ENCODE results near the gene BCLAF1.

Gene BCLAF1

GRCh38 chr6:136284909-136285308 is 4.7 kb downstream of the BCLAF1 start:
- in situ Hi-C loops (cut with MboI; ENCODE audit: low pct_unique_long_range_greater_than_20kb, low sequenced_read_pairs, unreplicated experiment): no loop called here
- no peak for DNase-seq (ENCODE audit: low spot score)
- TF ChIP-seq CTCF (IDR thresholded peaks at IDR 0.05; ENCODE audit: extremely low read depth, insufficient read depth, missing control alignments): no peak

- in situ Hi-C loops (cut with MboI; ENCODE audit: low pct_unique_long_range_greater_than_20kb, low sequenced_read_pairs, unreplicated experiment): no loop called here
- TF ChIP-seq CTCF (IDR thresholded peaks at IDR 0.05; ENCODE audit: extremely low read depth, insufficient read depth, missing control alignments): no peak
- DNase-seq (ENCODE audit: low spot score): no peak
Measured at GRCh38 chr6:136282906-136283305, 6.7 kb downstream of the BCLAF1 start.

DNA sequence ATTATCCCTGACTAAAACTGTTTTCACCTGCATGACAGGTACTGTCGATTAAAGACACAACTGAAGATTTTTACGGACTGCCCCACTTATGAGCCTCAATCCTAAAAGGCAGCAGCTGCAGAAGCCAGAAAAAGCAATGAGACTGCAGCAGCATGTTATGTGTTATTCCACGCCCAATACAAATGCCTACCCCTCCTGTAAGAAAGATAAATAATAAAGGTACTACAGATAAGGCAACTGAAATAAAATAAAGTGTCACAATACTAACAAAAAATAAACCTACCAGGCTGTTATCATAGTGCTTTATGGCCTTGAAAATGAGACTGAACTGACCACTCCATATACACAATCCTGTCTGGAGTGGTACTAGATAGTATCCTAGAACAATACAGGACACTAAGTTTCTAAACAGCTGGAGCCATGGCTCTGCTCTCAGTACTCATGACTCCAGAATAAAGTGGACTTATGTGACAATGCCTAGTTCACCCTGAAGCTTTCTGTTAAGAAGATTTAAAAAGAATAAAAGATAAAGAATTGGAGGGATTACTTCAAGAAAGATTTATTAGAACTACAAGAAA is 9.5 kb downstream of the BCLAF1 start:
- no peak for TF ChIP-seq CTCF (IDR thresholded peaks at IDR 0.05; ENCODE audit: extremely low read depth, insufficient read depth, missing control alignments)
- in situ Hi-C loops (cut with MboI; ENCODE audit: low pct_unique_long_range_greater_than_20kb, low sequenced_read_pairs, unreplicated experiment): no loop called here
- no peak for DNase-seq (ENCODE audit: low spot score)

GRCh38 chr6:136274062-136274461 is 15.6 kb downstream of the BCLAF1 start:
- no peak for DNase-seq (ENCODE audit: low spot score)
- TF ChIP-seq CTCF (IDR thresholded peaks at IDR 0.05; ENCODE audit: extremely low read depth, insufficient read depth, missing control alignments): no peak
- in situ Hi-C loops (cut with MboI; ENCODE audit: low pct_unique_long_range_greater_than_20kb, low sequenced_read_pairs, unreplicated experiment): no loop called here

- no peak for TF ChIP-seq CTCF (IDR thresholded peaks at IDR 0.05; ENCODE audit: extremely low read depth, insufficient read depth, missing control alignments)
- DNase-seq (ENCODE audit: low spot score): no peak
- in situ Hi-C loops (cut with MboI; ENCODE audit: low pct_unique_long_range_greater_than_20kb, low sequenced_read_pairs, unreplicated experiment): no loop called here
Measured at GRCh38 chr6:136265101-136265500, 24.5 kb downstream of the BCLAF1 start.

DNA sequence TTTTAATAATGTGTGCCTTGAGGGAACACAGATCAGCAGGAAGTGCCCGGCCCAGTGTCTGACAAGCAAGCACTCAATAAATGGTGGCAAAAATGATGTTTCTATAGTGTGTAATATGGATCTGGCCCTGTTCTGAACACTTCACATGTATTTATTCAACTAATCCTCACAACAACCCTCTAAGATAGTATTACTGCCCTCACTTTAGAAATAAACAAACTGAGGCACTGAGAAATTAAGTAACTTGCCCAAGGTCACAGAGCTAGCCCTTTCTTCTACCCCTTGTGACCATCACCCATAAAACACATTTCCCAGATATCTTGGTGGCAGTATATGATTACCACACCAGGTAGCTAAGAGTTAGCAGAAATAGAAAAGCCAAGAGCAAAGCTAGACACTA is 26.7 kb downstream of the BCLAF1 start:
- in situ Hi-C loops (cut with MboI; ENCODE audit: low pct_unique_long_range_greater_than_20kb, low sequenced_read_pairs, unreplicated experiment): no loop called here
- TF ChIP-seq CTCF (IDR thresholded peaks at IDR 0.05; ENCODE audit: extremely low read depth, insufficient read depth, missing control alignments): no peak
- no peak for DNase-seq (ENCODE audit: low spot score)
